OCI-LY3 (cell line): ENCODE measurements around the gene TRNP1.

Source experiments
- H2AFZ ChIP-seq: fragments of 200-600, 300-600 bp; shearing (Covaris generic); 2 replicates; pipeline ENCODE4 v1.6.0; 2014; ENCODE audit warnings: antibody characterized with exemption, low read depth, low read length
- H3K27ac ChIP-seq: fragments of 200-600, 300-600 bp; sonication (generic); 2 replicates; pipeline ENCODE4 v1.5.1; 2014; ENCODE audit warnings: mild to moderate bottlenecking, low read length, moderate library complexity, mixed read lengths
- H3K27me3 ChIP-seq: fragments of 200-600, 300-600 bp; sonication (generic); 2 replicates; pipeline ENCODE4 v1.6.1; 2014; ENCODE audit warnings: low read depth, low read length, mixed read lengths
- H3K36me3 ChIP-seq: fragments of 200-600, 300-600 bp; sonication (generic); replicated peaks from 2 replicates; pipeline ENCODE3; 2014; ENCODE audit warnings: low read depth, low read length, mixed read lengths
- H3K4me1 ChIP-seq: fragments of 300-600, 200-600 bp; sonication (generic); 2 replicates; pipeline ENCODE4 v1.6.1; 2014; ENCODE audit warnings: low read length, mixed read lengths
- H3K4me2 ChIP-seq: fragments of 200-600, 300-600 bp; sonication (generic); 2 replicates; pipeline ENCODE4 v1.6.1; 2014; ENCODE audit warnings: low read length, mixed read lengths
- H3K4me3 ChIP-seq: fragments of 300-600, 200-600 bp; sonication (generic); 2 replicates; pipeline ENCODE4 v1.5.1; 2014; ENCODE audit warnings: antibody characterized with exemption, mild to moderate bottlenecking, low read length, moderate library complexity
- H3K79me2 ChIP-seq: fragments of 300-600, 200-600 bp; shearing (Covaris generic); 2 replicates; pipeline ENCODE4 v1.6.1; 2014; ENCODE audit warnings: mild to moderate bottlenecking, low read length, mixed read lengths
- H3K9ac ChIP-seq: fragments of 300-600, 200-600 bp; shearing (Covaris generic); 2 replicates; pipeline ENCODE4 v1.6.0; 2014; ENCODE audit warnings: mild to moderate bottlenecking, low read length, moderate library complexity
- H3K9me3 ChIP-seq: fragments of 200-600, 300-600 bp; shearing (Covaris generic); 2 replicates; pipeline ENCODE4 v1.6.1; 2014; ENCODE audit warnings: low read length, mixed read lengths; ENCODE audit not compliant: insufficient read depth
- H4K20me1 ChIP-seq: fragments of 200-600, 300-600 bp; sonication (generic); 2 replicates; pipeline ENCODE4 v1.6.1; 2016; ENCODE audit warnings: low read length, mixed read lengths; ENCODE audit not compliant: insufficient read depth
- EZH2phosphoT487 ChIP-seq: fragments of 200-600 bp; shearing (Covaris generic); IDR thresholded peaks from 2 replicates; pipeline ENCODE4 v1.6.1; 2018; ENCODE audit warnings: antibody characterized with exemption, mixed run types, low read depth
- TF ChIP-seq, protein P1 (sequence below): fragments of 200-600, 300-600 bp; sonication (generic); IDR thresholded peaks from 2 replicates; pipeline ENCODE4 v1.5.1; 2014; ENCODE audit warnings: antibody characterized with exemption, low read length, low read depth

Gene TRNP1

GRCh38 chr1:26991310-26992116 lies 2.0 kb upstream of the TRNP1 start:
- no peak overlapping the region for H3K4me3 ChIP-seq
- H3K9ac ChIP-seq = no peak overlapping the region
- TF ChIP-seq, protein P1, sequence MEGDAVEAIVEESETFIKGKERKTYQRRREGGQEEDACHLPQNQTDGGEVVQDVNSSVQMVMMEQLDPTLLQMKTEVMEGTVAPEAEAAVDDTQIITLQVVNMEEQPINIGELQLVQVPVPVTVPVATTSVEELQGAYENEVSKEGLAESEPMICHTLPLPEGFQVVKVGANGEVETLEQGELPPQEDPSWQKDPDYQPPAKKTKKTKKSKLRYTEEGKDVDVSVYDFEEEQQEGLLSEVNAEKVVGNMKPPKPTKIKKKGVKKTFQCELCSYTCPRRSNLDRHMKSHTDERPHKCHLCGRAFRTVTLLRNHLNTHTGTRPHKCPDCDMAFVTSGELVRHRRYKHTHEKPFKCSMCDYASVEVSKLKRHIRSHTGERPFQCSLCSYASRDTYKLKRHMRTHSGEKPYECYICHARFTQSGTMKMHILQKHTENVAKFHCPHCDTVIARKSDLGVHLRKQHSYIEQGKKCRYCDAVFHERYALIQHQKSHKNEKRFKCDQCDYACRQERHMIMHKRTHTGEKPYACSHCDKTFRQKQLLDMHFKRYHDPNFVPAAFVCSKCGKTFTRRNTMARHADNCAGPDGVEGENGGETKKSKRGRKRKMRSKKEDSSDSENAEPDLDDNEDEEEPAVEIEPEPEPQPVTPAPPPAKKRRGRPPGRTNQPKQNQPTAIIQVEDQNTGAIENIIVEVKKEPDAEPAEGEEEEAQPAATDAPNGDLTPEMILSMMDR = no peak
- TF ChIP-seq EZH2phosphoT487 = no peak
- no peaks in the 10 kb centered on the region for H4K20me1 ChIP-seq
- no peaks in the 10 kb centered on the region for H3K9me3 ChIP-seq
- no peaks in the 10 kb centered on the region for H3K79me2 ChIP-seq
- H3K27me3 ChIP-seq = 0 out of 2 replicates have a peak, but pooled peaks cover 3% of the 10 kb centered on the region
- H3K4me2 ChIP-seq = no peak overlapping the region
- H3K27ac ChIP-seq = no peak overlapping the region
- H2AFZ ChIP-seq = no peak overlapping the region
- H3K36me3 ChIP-seq = no peaks in the 10 kb centered on the region
- no peaks in the 10 kb centered on the region for H3K4me1 ChIP-seq

- H3K4me2 ChIP-seq = peak overlapping the region; percentile 46
- H2AFZ ChIP-seq = no peak overlapping the region
- H3K27ac ChIP-seq = no peak overlapping the region
- H3K4me3 ChIP-seq = peak overlapping the region; percentile 74
- no peaks in the 10 kb centered on the region for H3K9me3 ChIP-seq
- 0 out of 2 replicates have a peak, but pooled peaks cover 3% of the 10 kb centered on the region for H3K27me3 ChIP-seq
- TF ChIP-seq EZH2phosphoT487 = no peak
- TF ChIP-seq, protein P1 = no peak
- no peaks in the 10 kb centered on the region for H3K79me2 ChIP-seq
- peaks cover 3% of the 10 kb centered on the region; the same call in 1 of the 2 replicates for H3K4me1 ChIP-seq
- H4K20me1 ChIP-seq = no peaks in the 10 kb centered on the region
- H3K36me3 ChIP-seq = no peaks in the 10 kb centered on the region
- no peak overlapping the region for H3K9ac ChIP-seq
These were observed 711 bp downstream of the TRNP1 start for GRCh38 chr1:26994020-26994786.

DNA sequence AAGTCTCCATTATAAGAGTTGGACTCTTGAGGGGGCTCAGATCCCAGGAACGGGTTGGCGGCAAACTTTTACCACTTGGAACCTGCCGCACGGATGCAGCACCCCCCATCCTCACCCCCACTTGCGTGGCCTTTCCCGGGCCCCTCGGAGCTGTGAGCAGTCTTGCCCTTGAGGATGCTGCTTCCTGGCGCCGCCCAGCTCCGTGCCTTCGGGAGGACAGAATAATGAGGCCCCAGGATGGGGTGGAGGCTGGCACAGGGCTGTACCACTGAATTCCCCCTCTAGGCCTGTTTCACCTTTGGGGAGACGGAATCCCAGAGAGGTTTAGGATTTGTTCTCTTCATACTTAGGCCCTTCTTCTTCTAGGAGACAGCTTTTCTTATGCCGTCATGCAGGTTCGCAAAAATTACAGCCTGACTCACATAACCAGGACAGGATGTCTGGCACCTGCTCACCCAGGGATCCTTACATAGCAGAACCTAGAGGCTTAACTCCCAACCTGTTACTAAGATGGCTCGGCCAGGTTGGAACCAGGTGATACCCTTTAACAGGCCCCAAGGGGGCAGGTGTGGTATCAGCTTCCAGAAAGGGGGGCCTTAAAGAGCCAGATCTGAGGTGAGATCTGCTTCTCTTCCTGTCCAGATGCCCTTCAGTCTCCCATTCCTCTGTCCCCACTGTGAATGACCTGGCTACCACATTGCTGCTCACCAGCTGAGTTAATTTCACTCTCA lies 1.5 kb downstream of the TRNP1 start:
- Histone ChIP-seq H3K4me2 (no peak overlapping the region), H3K4me1 (peaks cover 3% of the 10 kb centered on the region; the same call in 1 of the 2 replicates), H4K20me1 (no peaks in the 10 kb centered on the region), H3K36me3 (no peaks in the 10 kb centered on the region), H3K79me2 (no peaks in the 10 kb centered on the region), H3K27me3 (0 out of 2 replicates have a peak, but pooled peaks cover 3% of the 10 kb centered on the region), H3K9me3 (no peaks in the 10 kb centered on the region), H3K4me3 (no peak overlapping the region), H3K27ac (no peak overlapping the region), H2AFZ (no peak overlapping the region), H3K9ac (no peak overlapping the region)
- no peak for TF ChIP-seq EZH2phosphoT487
- TF ChIP-seq, protein P1 = no peak
